Measurements from ENCODE around the gene ITIH5. TPM values are rescaled to one million over a fixed set of nuclear protein-coding genes. Genes with fewer than 3 reads are reported as not detected.

Gene ITIH5
- total and polyA plus RNA-seq, 2 donors (not counting 1 experiment from before 2014, with no cell fraction given) = 0.22 to 12.4 TPM

DNA sequence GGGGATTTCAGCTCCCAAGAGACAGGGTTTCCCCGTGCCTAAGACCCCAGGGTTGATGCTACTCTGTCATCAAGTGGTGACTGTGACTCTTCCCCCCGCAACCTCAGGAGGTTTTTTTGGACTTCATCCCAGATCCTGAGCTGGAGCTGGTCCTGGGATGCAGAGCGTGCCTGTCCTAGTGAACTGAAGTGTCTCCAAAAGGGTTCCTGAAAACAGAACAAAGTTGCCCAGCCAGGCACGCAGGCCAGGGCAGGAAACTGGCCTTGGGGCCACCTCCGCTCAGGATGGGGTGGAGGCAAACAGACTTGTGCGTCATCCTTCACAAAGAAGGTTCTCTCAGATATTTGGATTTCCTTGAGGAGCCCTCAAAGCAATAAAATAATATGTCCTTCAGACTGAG is 118.9 kb downstream of the ITIH5 start:
- TF ChIP-seq, protein P1, sequence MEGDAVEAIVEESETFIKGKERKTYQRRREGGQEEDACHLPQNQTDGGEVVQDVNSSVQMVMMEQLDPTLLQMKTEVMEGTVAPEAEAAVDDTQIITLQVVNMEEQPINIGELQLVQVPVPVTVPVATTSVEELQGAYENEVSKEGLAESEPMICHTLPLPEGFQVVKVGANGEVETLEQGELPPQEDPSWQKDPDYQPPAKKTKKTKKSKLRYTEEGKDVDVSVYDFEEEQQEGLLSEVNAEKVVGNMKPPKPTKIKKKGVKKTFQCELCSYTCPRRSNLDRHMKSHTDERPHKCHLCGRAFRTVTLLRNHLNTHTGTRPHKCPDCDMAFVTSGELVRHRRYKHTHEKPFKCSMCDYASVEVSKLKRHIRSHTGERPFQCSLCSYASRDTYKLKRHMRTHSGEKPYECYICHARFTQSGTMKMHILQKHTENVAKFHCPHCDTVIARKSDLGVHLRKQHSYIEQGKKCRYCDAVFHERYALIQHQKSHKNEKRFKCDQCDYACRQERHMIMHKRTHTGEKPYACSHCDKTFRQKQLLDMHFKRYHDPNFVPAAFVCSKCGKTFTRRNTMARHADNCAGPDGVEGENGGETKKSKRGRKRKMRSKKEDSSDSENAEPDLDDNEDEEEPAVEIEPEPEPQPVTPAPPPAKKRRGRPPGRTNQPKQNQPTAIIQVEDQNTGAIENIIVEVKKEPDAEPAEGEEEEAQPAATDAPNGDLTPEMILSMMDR (conservative IDR thresholded peaks at IDR 0.05 in 1 of 2, IDR thresholded peaks at IDR 0.05 in 1 of 2; ENCODE audit: low read depth in 1 of 2, low read length in 2 of 2) = no peak
- TF ChIP-seq EZH2 (IDR thresholded peaks at IDR 0.05; ENCODE audit: low read length, missing control alignments) = no peak
- Histone ChIP-seq H3K27ac (ENCODE audit: insufficient read depth, low read length) (no peak overlapping the region), H3K9ac (ENCODE audit: insufficient read depth, low read length) (no peak overlapping the region), H3K4me2 (ENCODE audit: extremely low read depth, insufficient read depth, low read length) (no peak overlapping the region), H2AFZ (ENCODE audit: low read length) (no peak overlapping the region), H3K9me3 (ENCODE audit: control insufficient read depth, insufficient read depth, low read depth, low read length) (no peaks in the 10 kb centered on the region), H3K4me1 (ENCODE audit: control insufficient read depth, extremely low read depth, insufficient read depth, low read length) (no peaks in the 10 kb centered on the region), H3K4me3 (replicated peaks in 1 of 4; ENCODE audit: control extremely low read depth in 1 of 4, insufficient read depth in 1 of 4, low read depth in 3 of 4, low read length in 4 of 4) (no peak overlapping the region), H3K79me2 (ENCODE audit: control insufficient read depth, insufficient read depth, low read length) (no peaks in the 10 kb centered on the region), H3K36me3 (ENCODE audit: control insufficient read depth, insufficient read depth, low read length) (no peaks in the 10 kb centered on the region), H4K20me1 (ENCODE audit: control insufficient read depth, extremely low read depth, insufficient read depth, low read length) (no peaks in the 10 kb centered on the region), H3K27me3 (ENCODE audit: control insufficient read depth, insufficient read depth, low read length) (no peaks in the 10 kb centered on the region)
- no peak for DNase-seq (ENCODE audit: low read depth in 2 of 2)

DNA sequence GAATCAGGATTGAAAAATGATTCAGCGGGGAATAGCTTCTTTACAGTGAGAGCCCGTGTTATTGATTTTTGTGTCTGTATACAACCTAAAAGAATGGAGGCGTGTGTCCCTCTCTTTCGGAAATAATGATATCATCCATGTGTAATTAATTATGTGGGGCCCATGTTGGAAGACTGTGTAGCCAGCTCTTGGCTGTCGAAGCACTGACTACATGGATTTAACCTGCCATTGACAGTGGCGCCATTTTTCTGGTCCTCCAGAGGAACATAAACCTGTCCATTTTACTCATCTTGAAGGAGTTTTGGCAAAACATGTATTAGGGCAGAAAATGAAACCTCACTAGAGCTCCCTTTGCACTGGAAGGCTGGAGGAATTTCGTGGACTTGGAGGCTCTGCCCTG is 119.6 kb downstream of the ITIH5 start:
- Histone ChIP-seq H3K4me2 (ENCODE audit: extremely low read depth, insufficient read depth, low read length) (no peak overlapping the region), H3K36me3 (ENCODE audit: control insufficient read depth, insufficient read depth, low read length) (no peaks in the 10 kb centered on the region), H4K20me1 (ENCODE audit: control insufficient read depth, extremely low read depth, insufficient read depth, low read length) (no peaks in the 10 kb centered on the region), H2AFZ (ENCODE audit: low read length) (no peak overlapping the region), H3K4me1 (ENCODE audit: control insufficient read depth, extremely low read depth, insufficient read depth, low read length) (no peaks in the 10 kb centered on the region), H3K4me3 (replicated peaks in 1 of 4; ENCODE audit: control extremely low read depth in 1 of 4, insufficient read depth in 1 of 4, low read depth in 3 of 4, low read length in 4 of 4) (no peak overlapping the region), H3K9me3 (ENCODE audit: control insufficient read depth, insufficient read depth, low read depth, low read length) (no peaks in the 10 kb centered on the region), H3K9ac (ENCODE audit: insufficient read depth, low read length) (no peak overlapping the region), H3K79me2 (ENCODE audit: control insufficient read depth, insufficient read depth, low read length) (no peaks in the 10 kb centered on the region), H3K27me3 (ENCODE audit: control insufficient read depth, insufficient read depth, low read length) (no peaks in the 10 kb centered on the region), H3K27ac (ENCODE audit: insufficient read depth, low read length) (no peak overlapping the region)
- no peak for DNase-seq (ENCODE audit: low read depth in 2 of 2)
- TF ChIP-seq EZH2 (IDR thresholded peaks at IDR 0.05; ENCODE audit: low read length, missing control alignments) = no peak
- TF ChIP-seq, protein P1 (conservative IDR thresholded peaks at IDR 0.05 in 1 of 2, IDR thresholded peaks at IDR 0.05 in 1 of 2; ENCODE audit: low read depth in 1 of 2, low read length in 2 of 2) = no peak

DNA sequence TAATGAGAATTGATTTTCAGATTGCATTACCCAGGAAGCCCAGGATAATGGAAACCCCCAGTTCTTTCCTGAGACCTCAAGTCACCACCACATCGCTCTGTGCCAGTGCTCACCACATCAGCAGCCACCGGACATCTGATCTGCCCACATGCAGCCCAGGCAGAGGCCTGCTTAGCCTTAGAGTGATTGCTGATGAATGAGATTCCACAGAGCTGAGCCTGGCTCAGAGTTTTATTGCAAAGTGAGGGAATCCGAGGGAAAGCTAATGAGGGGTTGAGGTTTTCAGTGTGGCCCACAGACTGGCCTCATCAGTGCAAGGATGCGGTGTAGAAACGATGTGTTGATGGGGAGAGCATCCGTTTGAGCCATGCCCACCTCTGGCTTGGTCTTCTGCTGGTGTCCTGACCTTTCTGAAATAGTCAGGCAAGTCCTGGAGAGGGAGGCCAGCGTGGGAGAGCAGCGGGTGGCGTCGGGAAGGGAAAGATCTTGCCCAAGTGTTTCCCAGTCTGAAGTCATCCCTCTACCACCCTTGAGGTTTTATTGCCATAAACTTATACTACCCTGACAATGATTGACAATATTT is 120.3 kb downstream of the ITIH5 start:
- no peak overlapping the region for H3K4me2 ChIP-seq (ENCODE audit: extremely low read depth, insufficient read depth, low read length)
- no peak for DNase-seq (ENCODE audit: low read depth in 2 of 2)
- no peaks in the 10 kb centered on the region for H3K9me3 ChIP-seq (ENCODE audit: control insufficient read depth, insufficient read depth, low read depth, low read length)
- no peak overlapping the region for H3K4me3 ChIP-seq (replicated peaks in 1 of 4; ENCODE audit: control extremely low read depth in 1 of 4, insufficient read depth in 1 of 4, low read depth in 3 of 4, low read length in 4 of 4)
- TF ChIP-seq EZH2 (IDR thresholded peaks at IDR 0.05; ENCODE audit: low read length, missing control alignments) = no peak
- TF ChIP-seq, protein P1 (conservative IDR thresholded peaks at IDR 0.05 in 1 of 2, IDR thresholded peaks at IDR 0.05 in 1 of 2; ENCODE audit: low read depth in 1 of 2, low read length in 2 of 2) = no peak
- H3K27ac ChIP-seq (ENCODE audit: insufficient read depth, low read length) = no peak overlapping the region
- no peak overlapping the region for H2AFZ ChIP-seq (ENCODE audit: low read length)
- no peak overlapping the region for H3K9ac ChIP-seq (ENCODE audit: insufficient read depth, low read length)
- H4K20me1 ChIP-seq (ENCODE audit: control insufficient read depth, extremely low read depth, insufficient read depth, low read length) = no peaks in the 10 kb centered on the region
- H3K27me3 ChIP-seq (ENCODE audit: control insufficient read depth, insufficient read depth, low read length) = no peaks in the 10 kb centered on the region
- H3K36me3 ChIP-seq (ENCODE audit: control insufficient read depth, insufficient read depth, low read length) = no peaks in the 10 kb centered on the region
- H3K4me1 ChIP-seq (ENCODE audit: control insufficient read depth, extremely low read depth, insufficient read depth, low read length) = no peaks in the 10 kb centered on the region
- no peaks in the 10 kb centered on the region for H3K79me2 ChIP-seq (ENCODE audit: control insufficient read depth, insufficient read depth, low read length)

All from fibroblast of lung (primary cell).